Measurements from ENCODE around the gene C7orf33. TPM values are rescaled to one million over a fixed set of nuclear protein-coding genes. Genes with fewer than 3 reads are reported as not detected.

C7orf33 gene
- total RNA-seq, 1 donor from 2014 or later = not detected

DNA sequence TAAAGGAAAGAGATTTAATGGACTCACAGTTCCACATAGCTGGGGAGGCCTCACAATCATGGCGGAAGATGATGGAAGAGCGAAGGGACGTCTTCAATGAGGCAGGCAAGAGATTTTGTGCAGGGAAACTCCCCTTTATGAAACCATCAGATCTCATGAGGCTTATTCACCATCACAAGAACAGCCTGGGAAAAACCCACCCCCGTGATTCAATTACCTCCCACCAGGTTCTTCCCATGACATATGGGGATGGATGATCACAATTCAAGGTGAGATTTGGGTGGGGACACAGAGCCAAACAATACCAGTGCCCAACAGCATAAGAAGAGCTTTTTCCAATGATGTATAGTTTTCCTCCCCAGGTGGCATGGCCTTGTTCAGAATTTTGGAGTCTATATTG is 11.2 kb upstream of the C7orf33 start:
- DNase-seq (ENCODE audit: low spot score) = no peak
- Mint-ChIP-seq H3K36me3 (ENCODE audit: low read depth) (no peaks in the 10 kb centered on the region), H3K4me1 (ENCODE audit: low read depth) (no peaks in the 10 kb centered on the region), H3K4me3 (ENCODE audit: unreplicated experiment) (no peak overlapping the region), H3K27me3 (ENCODE audit: low read depth) (peaks cover 5% of the 10 kb centered on the region), H3K27ac (ENCODE audit: unreplicated experiment) (no peak overlapping the region), H3K9me3 (ENCODE audit: low read depth) (no peaks in the 10 kb centered on the region)
- TF ChIP-seq, protein P1, sequence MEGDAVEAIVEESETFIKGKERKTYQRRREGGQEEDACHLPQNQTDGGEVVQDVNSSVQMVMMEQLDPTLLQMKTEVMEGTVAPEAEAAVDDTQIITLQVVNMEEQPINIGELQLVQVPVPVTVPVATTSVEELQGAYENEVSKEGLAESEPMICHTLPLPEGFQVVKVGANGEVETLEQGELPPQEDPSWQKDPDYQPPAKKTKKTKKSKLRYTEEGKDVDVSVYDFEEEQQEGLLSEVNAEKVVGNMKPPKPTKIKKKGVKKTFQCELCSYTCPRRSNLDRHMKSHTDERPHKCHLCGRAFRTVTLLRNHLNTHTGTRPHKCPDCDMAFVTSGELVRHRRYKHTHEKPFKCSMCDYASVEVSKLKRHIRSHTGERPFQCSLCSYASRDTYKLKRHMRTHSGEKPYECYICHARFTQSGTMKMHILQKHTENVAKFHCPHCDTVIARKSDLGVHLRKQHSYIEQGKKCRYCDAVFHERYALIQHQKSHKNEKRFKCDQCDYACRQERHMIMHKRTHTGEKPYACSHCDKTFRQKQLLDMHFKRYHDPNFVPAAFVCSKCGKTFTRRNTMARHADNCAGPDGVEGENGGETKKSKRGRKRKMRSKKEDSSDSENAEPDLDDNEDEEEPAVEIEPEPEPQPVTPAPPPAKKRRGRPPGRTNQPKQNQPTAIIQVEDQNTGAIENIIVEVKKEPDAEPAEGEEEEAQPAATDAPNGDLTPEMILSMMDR (IDR thresholded peaks at IDR 0.05) = no peak

DNA sequence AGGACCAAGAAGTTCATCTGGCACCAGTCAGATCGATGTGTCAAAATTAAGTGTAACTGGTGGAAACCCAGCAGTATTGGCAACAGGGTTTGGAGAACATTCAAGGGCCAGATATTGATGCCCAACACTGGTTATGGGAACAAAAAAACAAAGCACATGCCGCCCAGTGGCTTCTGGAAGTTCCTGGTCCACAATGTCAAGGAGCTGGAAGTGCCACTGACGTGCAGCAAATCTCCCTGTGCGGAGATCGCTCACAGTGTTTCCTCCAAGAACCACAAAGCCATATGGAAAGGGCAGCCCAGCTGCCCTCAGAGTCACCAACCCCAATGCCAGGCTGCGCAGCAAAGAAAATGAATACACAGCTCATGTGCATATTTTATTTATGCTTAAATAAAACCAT is 10.1 kb upstream of the C7orf33 start:
- DNase-seq (ENCODE audit: low spot score) = no peak
- H3K9me3 Mint-ChIP-seq (ENCODE audit: low read depth) = no peaks in the 10 kb centered on the region
- H3K36me3 Mint-ChIP-seq (ENCODE audit: low read depth) = no peaks in the 10 kb centered on the region
- H3K27ac Mint-ChIP-seq (ENCODE audit: unreplicated experiment) = no peak overlapping the region
- TF ChIP-seq, protein P1 (IDR thresholded peaks at IDR 0.05) = no peak
- no peak overlapping the region for H3K4me3 Mint-ChIP-seq (ENCODE audit: unreplicated experiment)
- H3K27me3 Mint-ChIP-seq (ENCODE audit: low read depth) = peaks cover 13% of the 10 kb centered on the region
- H3K4me1 Mint-ChIP-seq (ENCODE audit: low read depth) = no peaks in the 10 kb centered on the region

DNA sequence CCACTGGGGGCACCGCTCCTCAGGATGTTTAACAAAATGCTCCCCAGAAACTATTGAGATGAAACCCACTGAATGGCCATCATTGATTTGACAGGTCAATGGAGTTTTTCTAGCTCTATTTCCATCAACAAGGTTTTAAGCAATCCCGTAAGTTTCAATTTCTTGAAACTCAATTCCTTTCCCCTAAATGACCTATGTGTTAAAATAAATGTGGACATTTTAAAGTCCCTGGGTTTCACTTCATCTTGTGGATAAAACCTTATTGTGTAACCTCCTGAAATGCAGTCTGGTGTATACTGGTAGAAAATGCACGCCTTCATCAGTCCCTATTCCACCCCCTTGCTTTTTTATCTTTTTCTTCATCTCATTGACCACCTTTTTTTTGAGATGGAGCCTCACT is 8.9 kb upstream of the C7orf33 start:
- Mint-ChIP-seq H3K27me3 (ENCODE audit: low read depth) (peaks cover 21% of the 10 kb centered on the region), H3K36me3 (ENCODE audit: low read depth) (no peaks in the 10 kb centered on the region), H3K4me1 (ENCODE audit: low read depth) (no peaks in the 10 kb centered on the region), H3K27ac (ENCODE audit: unreplicated experiment) (no peak overlapping the region), H3K9me3 (ENCODE audit: low read depth) (no peaks in the 10 kb centered on the region), H3K4me3 (ENCODE audit: unreplicated experiment) (no peak overlapping the region)
- TF ChIP-seq, protein P1 (IDR thresholded peaks at IDR 0.05) = no peak
- no peak for DNase-seq (ENCODE audit: low spot score)

DNA sequence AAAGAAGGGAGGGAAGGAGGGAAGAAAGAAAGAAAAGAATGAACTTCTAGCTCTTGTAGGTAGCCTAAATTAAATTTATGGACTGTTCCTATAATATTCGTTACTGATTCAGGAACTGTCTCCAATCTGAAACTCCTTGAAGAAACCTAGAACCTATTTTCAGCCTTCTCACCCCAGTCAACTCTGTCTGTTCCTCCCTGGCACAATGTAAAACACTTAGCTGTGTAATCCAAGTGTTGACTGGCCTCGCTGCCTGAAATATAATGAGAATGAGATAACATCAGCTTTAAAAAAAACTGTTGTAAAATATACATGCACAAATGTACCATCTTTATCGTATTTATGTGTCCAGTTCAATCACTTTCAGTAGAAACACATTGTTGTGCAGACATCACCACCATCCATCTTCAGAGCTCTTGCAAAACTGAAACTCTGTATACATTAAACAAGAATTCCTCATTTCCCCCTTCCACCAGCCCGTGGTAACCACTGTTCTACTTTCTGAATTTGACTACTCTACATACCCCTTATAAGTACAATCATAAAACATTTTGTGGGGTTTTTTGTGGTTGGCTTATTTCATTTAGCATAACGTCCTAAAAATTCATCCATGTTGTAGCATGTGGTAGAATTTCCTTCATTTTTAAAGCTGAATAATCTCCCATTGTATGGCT is 6.3 kb upstream of the C7orf33 start:
- no peaks in the 10 kb centered on the region for H3K9me3 Mint-ChIP-seq (ENCODE audit: low read depth)
- H3K4me3 Mint-ChIP-seq (ENCODE audit: unreplicated experiment) = no peak overlapping the region
- no peak for DNase-seq (ENCODE audit: low spot score)
- H3K36me3 Mint-ChIP-seq (ENCODE audit: low read depth) = no peaks in the 10 kb centered on the region
- peaks cover 39% of the 10 kb centered on the region for H3K27me3 Mint-ChIP-seq (ENCODE audit: low read depth)
- no peak overlapping the region for H3K27ac Mint-ChIP-seq (ENCODE audit: unreplicated experiment)
- TF ChIP-seq, protein P1 (IDR thresholded peaks at IDR 0.05) = no peak
- no peaks in the 10 kb centered on the region for H3K4me1 Mint-ChIP-seq (ENCODE audit: low read depth)

DNA sequence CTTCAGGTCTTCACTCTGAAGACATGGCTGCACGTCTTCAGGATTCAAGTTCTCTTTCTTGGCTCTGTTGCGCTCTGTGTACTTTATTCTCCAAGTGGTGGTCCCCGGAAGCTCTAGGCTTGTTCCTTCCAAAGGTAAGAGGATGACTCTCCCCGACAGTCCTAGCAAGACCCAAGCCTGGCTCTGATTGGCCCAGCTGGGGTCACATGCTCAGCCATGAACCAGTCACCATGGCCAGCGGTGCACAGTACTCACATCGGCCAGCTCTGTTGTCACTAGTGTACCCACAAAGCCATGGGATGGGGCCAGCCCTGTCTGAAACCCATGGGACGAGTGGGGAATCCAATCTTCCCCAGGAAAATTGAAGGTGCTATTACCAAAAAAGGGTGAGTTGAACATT is 5.2 kb upstream of the C7orf33 start:
- H3K27me3 Mint-ChIP-seq (ENCODE audit: low read depth) = peaks cover 47% of the 10 kb centered on the region
- no peaks in the 10 kb centered on the region for H3K36me3 Mint-ChIP-seq (ENCODE audit: low read depth)
- H3K4me3 Mint-ChIP-seq (ENCODE audit: unreplicated experiment) = no peak overlapping the region
- DNase-seq (ENCODE audit: low spot score) = no peak
- no peak overlapping the region for H3K27ac Mint-ChIP-seq (ENCODE audit: unreplicated experiment)
- no peaks in the 10 kb centered on the region for H3K4me1 Mint-ChIP-seq (ENCODE audit: low read depth)
- TF ChIP-seq, protein P1 (IDR thresholded peaks at IDR 0.05) = no peak
- H3K9me3 Mint-ChIP-seq (ENCODE audit: low read depth) = no peaks in the 10 kb centered on the region

All from chondrocyte (in vitro differentiated cells).